ENCODE measurements around the gene CEP350.

The CEP350 gene, protein sequence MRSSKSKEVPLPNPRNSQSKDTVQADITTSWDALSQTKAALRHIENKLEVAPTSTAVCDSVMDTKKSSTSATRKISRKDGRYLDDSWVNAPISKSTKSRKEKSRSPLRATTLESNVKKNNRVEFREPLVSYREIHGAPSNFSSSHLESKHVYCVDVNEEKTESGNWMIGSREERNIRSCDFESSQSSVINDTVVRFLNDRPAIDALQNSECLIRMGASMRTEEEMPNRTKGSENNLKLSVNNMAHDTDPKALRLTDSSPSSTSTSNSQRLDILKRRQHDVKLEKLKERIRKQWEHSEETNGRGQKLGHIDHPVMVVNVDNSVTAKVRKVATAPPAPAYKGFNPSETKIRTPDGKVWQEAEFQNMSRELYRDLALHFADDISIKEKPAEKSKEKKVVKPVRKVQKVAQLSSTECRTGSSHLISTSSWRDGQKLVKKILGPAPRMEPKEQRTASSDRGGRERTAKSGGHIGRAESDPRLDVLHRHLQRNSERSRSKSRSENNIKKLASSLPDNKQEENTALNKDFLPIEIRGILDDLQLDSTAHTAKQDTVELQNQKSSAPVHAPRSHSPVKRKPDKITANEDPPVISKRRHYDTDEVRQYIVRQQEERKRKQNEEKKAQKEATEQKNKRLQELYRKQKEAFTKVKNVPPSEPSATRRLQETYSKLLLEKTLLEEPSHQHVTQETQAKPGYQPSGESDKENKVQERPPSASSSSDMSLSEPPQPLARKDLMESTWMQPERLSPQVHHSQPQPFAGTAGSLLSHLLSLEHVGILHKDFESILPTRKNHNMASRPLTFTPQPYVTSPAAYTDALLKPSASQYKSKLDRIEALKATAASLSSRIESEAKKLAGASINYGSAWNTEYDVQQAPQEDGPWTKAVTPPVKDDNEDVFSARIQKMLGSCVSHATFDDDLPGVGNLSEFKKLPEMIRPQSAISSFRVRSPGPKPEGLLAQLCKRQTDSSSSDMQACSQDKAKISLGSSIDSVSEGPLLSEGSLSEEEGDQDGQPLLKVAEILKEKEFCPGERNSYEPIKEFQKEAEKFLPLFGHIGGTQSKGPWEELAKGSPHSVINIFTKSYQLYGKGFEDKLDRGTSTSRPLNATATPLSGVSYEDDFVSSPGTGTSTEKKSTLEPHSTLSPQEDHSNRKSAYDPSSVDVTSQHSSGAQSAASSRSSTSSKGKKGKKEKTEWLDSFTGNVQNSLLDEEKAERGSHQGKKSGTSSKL (N-terminal part only)

DNA sequence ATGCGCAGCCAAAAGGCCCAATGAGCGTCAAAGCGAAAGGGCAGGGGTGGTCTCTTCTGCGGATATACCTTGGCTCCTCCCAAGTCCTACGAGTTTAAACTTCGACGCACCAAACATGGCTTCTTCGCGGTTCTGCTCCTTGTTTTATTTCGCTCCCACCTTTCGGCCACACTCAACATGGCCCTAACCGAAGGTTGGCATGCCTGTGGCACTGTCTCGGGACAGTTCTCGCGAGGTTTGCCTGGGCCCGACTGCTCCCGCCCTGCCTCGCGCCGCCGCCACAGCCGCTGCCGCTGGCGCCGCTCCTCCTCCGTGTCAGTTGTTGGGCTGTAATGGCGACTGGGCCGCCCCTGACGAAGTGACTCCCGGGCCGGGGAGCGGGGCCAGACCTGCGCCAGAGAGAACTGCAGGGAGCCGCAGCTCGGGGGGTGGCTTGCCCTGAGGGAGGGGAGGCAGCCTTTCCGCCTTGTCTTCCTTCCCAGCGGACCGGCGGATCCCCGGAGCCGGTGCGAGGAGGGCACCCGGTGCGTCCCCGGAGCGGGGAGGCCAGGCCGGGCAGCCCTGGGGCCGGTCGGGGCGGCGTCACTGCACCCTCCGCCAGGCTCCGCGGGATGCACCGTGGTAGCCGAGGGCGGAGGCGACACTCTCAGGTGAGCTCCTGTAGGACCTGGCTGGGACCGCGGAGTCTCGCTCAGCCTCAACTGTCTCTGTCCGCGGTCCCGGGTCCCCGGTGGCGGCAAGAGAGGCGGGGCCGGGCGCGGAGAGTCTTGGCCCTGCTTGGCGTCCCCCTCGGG, at the start of gene CEP350:
CEP350 (plus strand) TSS at position 318 of the 794 bp plus-strand sequence. CDS start 31,372 bp downstream, outside the sequence.
- peak; percentile 95 to 96 for ATAC-seq

DNA sequence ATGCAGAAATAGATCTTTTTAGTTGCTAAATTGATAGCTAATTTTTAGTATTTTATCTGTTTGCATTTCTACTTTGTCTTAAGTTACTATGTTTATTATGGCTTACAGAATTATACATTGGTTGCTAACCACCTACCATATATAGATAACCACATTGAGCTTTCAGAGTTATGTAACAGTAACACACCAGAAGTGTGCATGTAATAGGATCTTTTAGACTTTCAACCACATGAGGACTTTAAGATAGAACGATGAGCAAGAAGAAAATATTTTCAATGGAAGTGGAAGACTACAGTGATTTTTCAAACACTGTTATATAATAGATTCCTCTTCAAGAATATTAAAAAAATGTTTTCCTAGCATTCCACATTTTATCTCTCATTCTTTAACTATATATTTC, 43.7 kb upstream of the CEP350 start:
- ATAC-seq = peak in 1 of 2 donors; percentile 41

DNA sequence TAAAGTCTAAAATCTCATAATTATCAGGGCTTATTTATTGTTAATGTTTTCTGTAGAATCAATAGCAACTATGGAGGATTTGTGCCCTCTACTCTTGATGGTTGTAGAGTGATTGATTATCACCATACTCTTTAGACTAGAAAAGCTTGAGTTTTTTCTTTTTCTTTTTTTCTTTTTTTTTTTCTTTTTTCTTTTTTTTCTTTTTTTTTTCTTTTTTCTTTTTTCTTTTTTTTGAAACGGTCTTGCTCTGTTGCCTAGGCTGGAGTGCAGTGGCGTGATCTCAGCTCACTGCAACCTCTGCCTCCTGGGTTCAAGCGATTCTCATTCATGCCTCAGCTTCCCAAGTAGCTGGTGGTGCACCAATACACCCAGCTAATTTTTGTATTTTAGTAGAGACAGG, 42.8 kb upstream of the CEP350 start:
- no peak for ATAC-seq

DNA sequence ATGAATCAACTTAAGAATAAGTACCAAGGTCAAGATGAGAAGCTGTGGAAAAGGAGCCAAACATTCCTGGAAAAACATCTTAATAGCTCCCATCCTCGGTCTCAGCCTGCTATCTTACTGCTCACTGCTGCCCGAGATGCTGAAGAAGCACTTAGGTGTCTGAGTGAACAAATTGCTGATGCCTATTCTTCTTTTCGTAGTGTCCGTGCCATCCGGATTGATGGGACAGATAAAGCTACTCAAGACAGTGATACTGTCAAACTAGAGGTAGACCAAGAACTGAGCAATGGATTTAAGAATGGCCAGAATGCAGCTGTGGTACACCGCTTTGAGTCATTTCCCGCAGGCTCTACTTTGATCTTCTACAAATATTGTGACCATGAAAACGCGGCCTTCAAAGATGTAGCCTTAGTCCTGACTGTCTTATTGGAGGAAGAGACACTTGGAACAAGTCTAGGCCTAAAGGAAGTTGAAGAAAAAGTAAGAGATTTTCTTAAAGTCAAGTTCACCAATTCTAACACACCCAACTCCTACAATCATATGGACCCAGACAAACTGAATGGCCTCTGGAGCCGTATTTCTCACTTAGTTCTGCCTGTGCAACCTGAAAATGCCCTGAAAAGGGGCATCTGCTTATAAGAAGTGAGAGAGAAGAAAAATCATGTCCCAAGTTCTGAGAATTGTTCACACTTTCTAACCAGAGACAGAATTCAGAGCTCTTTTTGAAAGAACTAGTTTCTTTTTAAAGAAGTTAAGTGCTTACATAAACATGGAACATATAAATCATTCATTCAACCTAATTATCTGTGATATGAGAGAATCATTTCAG, 36.8 kb upstream of the CEP350 start:
- peak; percentile 24 to 28 for ATAC-seq

DNA sequence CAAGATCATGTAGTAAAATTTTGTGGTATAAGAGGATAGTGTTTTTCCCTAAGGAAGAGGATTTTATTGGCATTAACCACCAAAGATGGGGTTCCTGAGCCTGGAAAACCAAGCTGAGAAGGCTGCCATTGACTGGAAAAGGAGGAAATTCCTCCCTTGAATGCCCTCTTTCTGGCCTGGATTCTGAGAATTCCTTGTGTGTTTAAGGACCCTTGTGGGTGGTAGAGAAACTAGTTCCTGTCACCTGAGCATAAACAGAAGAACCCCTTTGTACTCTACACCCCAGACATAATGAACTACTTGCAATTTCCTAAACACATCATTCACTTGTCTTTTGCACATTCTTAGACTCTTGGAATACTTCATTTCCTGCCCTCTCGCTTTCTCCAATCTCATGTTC, 33.1 kb upstream of the CEP350 start:
- no peak for ATAC-seq

DNA sequence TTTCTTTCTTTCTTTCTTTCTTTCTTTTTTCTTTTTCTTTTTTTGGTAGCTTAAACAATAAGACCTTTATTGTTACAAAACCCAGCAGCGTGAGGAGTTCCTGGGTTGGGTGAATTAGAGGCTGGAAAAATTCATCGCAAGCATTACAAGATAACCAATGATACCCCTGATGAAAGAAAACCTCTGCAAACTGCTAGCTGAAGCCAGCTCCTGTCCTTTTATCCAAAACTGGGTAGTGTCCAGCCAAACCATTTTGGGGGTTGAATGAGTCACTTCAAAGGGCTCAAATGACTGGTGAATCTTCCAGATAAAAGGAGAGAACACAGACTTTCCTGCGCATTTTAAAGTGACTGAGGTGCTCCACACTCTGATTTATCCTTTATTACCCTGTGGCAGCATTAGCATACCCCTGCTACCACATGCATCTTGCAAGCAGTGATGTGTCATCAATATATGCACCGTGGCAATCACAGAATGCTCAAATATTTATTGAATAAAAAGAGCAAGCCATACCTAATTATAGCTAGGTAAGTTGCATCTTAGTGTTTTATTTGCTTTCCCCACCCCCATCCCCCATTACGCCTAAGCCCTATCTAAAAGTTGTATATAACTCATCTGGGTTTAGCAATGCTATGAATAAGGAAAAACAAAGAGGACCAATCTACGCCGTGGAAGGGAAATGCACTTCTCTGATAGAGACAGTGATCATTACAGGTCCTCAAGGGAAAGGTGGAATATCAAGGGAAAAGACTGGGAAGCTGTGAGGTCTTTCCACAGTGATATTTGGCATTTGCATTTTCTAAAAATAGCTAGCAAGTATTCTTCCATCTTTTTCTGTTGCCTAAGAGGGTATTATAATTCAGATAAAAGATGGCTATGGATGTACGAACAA, 32.4 kb upstream of the CEP350 start:
- ATAC-seq = no peak

DNA sequence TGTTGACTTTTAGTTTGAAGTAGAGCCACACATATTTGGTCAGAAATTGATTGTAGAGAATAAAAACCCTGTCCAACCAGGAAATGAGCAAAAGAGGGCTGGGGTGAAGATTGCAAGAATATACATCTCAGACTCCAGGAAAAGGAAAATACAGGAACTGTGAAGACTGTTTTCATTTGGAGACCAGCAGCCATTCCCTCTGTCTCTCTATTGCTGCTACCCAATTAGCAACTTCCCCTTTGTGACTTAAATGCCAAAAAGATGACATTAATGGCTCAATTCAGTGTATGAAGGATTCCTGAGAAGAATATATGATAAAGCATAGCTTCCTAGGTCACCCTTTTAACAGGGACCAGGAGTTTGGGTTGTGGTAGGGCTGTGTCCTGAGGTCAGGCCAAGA, 31.6 kb upstream of the CEP350 start:
- ATAC-seq = no peak

DNA sequence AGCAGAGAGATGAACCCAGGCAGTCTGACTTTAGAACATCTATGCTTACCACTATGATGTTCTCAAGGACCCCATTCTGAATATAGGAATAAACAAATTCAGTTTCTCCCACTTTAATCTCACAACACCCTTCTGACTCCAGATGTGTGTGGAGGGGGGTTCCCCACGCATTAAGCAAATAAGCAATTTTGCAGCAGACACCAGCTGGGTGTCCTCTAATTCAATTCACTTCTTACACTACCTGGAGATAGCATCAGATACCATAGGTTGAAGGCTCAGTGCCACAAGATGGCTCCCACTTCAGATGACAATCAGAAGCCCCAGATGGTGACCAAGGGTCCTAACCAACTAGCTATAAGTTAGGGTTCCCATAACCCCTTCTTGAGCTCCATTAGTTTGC, 30.3 kb upstream of the CEP350 start:
- no peak for ATAC-seq

DNA sequence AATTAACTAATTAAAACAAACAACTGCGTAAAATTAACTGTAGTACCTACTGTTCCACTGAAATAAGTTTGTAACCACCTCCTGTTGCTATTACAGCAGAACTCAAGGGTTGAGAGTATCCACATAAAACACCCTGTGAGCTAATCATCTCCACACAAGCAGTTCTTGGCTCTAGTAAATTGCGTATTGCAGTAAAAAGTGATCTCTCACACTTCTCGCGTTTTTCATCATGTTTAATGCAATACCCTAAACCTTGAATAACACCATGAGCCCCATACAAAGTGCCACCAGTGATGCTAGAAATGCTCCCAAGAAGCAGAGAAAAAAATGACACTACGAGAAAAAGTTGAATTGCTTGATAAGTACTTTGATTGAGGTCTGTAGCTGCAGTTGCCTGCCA, 29.3 kb upstream of the CEP350 start:
- no peak for ATAC-seq

DNA sequence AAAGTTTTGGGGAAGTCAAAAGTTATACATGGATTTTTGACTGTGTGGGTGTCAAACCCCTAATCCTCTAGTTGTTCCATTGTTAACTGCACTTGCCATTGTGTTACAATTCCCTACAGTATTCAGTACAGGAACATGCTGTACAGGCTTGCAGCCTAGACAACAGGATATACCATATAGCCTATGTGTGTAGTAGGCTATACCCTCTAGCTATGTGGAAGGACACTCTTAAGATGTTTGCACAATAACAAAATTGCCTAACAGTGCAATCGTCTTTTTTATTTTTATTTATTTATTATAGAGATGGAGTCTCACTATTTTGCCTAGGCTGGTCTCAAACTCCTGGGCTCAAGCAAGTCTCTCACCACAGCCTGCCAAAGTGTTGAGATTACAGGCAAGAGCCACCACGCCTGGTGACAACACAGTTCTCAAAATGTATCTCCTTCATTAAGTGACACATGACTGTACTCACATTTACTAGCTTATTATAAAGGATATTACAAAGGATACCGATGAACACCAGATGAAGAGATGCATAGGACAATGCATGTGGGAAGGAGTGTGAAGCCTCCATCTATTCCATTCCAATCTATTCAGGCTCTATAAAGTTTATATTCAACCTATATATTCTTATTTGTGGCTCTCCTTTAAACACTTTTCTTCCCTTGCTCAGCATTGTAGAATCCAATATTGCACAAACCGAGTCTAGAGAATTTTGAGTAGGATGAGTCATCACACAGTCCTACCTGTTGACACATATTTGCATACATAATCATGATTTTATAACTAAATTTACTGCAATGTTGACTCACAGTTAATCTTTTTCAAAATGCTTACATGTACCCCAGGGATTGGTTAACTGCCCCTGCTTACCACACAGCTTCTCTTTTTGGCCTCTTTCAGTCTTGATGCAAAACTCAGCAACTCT, 28.4 kb upstream of the CEP350 start:
- ATAC-seq = no peak

DNA sequence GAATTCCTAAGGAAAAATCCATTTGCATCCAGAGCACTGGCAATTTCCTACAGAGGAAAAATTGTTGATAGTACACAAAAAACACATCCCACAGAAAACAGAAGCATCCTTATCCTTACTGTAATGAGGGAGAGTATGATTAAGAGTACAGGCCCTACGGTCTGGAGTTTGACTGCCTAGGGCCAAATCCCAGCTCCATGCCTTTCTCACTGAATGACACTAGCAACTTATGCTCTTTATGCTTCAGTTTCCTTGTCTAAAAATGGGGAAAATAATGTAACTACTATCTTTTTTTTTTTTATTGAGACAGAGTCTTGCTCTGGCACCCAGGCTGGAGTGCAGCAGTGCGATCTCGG, 27.8 kb upstream of the CEP350 start:
- no peak for ATAC-seq

DNA sequence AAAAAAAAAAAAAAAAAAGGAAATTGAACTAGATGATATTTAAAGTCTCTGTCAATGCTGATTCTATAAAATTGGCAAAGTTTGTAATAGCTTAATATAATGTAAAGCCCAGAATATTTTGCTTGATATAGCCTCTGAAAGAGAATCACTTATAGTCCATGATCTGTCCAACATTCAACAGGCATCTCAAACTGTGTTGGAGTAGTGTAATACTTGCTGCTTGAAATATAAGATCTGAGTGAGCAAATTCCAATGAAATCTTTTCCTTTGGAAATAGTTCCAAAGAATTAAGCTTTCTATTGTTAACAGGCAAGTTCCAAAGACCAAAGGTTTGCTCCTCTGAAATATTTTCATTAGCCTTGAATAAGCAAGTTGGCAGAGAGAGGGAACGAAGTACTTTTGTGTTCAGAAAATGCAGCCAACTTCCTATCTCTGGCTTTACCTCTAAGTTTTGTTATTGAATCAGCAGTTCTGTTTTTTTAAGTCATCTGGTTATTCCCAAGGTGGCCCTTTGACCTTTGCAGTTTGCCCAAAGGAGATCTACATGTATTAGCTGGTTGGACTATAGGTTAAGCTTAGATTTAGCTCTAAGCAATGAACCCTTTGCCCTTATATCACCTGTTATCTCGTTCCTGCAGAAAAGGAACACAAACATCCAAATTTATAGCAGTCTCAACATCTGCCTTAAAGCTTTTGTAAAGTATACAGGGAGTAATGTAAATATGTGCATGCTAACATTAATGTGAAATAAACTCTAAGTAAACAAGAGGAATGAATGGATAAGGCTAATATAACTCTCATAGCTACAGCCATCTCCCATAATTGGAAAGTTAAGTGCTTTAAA, 24.4 kb upstream of the CEP350 start:
- no peak for ATAC-seq

DNA sequence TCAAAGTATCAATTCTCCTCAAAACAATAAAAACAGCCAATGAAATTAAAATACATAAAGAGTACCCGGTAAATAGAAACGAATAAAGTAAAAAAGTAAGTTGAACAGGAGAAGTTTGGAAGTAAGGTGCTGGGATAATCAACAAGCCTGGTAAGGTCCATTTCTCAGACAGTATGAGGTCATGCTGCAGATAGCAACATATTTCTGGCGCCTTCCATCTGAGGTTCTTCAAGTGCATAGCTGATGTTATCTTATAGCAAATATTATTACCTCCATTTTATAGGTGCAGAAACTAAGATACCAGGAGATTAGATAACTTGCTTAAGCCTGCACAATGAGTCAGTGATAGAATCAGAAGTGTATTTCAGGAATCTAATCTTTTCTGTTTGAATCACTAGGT, 23.7 kb upstream of the CEP350 start:
- no peak for ATAC-seq

DNA sequence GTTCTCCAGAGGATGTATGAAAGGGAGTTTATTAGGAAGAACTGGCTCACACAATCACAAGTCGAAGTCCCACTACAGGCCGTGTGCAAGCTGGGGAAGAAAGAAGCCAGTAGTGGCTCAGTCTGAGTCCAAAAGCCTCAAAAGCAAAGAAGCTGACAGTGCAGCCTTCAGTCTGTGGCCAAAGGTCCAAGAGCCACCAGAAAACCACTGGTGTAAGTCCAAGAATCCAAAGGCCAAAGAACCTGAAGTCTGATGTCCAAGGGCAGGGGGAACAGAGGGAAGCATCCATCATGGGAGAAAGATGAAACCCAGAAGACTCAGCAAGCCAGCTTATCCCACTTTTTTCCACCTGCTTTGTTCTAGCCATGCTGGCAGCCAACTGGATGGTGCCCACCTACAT, 21.4 kb upstream of the CEP350 start:
- ATAC-seq = no peak

DNA sequence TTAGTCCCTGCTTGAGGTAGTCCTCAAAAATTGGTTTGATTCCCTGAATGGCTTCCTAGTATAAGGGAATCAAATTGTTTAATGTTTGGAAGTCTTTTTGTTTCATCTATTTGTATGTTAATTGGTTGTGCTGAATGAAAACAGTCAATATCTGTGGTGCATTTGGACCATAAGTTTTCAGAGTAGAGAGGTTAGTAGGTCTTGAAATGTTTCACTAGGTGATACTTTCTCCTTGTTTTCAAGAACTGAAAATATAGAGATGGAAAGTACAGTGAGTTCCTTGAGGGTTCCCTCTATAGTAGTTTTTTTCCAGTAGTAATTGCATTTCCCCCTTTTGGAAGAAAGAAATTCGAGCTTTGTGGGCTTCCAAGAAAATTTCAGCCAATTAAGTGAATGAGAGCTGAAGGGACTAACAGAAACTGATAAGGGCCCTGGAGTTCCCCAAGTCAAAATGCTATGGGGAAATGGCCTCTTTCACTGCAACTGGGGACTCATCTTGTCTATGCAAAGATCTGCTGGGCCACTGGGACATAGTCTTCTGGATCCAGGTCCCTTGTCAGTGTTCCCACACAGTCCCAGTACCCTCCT, 18.6 kb upstream of the CEP350 start:
- ATAC-seq = no peak

DNA sequence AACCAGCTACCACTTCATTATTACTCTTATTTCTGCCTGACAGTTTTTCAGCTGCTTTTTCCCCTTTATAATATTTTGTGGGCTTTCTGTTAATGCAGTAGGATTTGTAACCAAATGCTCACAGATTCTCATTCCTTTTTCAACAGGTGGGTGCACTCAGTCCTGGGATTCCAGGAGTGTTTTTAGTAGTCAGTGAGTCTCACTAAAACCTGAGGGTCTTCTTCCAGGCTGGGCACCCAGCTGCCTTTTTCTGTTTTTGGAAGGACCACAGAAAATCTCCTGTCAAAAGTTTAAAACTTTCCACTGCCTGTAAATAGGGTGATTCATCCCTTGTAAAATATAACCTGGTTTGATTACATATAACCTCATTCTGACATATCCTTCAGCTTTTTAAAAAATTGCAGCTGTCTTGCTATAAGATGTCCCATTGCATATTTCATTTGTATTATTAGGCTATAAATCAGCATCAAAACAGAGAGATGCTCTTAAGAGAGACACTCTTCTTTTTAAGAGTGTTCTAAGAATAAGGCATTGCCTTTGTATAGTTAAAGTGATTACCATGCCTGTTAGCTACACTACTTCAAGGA, 16.8 kb upstream of the CEP350 start:
- no peak for ATAC-seq

DNA sequence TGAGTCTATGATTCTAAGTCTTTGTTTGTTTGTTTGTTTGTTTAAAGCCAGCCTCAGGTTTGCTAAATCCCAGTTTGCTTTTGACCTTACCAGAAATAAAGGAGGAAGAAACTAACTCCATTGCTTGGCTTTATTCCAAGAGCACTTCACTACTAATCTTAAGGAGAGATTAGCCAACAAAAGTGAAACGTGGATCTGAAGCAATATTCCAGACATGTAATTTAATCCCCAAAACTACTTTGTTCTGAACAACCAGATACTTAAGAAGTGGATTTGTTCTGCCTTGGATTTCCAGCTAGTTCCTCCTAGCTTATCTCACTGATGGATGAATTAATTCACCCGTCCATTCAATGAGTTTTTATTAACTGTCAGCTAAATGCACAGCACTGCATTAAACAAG, 15.9 kb upstream of the CEP350 start:
- ATAC-seq = no peak

Data from activated CD4-positive, CD25-positive, alpha-beta regulatory T cell treated with anti-CD3 and anti-CD28 coated beads, Interleukin-2, amount 50 U/mL, for 24 hours (primary cell).